Measurements from ENCODE around the gene PARVB.

Gene PARVB

DNA sequence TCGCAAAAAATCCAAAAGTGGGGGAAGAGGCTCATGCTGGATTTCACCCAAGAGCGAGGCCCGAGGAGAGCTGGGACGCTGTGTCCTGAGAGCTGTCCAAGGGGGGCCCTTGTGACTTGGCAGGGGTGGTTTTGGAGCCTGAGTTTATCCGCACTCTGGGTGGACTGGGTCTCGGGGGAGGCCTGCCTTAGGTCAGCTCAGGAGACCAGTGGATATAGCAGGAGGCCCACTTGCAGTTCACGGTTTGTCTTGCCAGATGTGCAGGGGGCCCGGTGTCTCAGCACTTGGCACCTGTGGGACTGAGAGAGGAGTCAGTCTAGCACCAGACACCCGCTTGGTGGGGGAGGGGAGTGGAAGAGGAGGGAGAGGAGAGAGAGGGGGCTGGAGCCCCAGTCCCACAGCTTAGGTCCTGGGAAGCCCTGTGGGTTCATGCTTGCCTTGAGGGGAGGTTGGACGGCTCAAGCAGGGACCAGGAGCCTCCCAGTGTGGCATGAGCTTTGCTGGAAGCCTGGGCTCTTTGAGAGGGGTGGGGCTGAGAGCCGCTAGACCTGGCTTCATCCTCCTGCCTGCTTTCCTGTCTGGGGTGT lies 33.4 kb downstream of the PARVB start:
- no peak for FAIRE-seq

DNA sequence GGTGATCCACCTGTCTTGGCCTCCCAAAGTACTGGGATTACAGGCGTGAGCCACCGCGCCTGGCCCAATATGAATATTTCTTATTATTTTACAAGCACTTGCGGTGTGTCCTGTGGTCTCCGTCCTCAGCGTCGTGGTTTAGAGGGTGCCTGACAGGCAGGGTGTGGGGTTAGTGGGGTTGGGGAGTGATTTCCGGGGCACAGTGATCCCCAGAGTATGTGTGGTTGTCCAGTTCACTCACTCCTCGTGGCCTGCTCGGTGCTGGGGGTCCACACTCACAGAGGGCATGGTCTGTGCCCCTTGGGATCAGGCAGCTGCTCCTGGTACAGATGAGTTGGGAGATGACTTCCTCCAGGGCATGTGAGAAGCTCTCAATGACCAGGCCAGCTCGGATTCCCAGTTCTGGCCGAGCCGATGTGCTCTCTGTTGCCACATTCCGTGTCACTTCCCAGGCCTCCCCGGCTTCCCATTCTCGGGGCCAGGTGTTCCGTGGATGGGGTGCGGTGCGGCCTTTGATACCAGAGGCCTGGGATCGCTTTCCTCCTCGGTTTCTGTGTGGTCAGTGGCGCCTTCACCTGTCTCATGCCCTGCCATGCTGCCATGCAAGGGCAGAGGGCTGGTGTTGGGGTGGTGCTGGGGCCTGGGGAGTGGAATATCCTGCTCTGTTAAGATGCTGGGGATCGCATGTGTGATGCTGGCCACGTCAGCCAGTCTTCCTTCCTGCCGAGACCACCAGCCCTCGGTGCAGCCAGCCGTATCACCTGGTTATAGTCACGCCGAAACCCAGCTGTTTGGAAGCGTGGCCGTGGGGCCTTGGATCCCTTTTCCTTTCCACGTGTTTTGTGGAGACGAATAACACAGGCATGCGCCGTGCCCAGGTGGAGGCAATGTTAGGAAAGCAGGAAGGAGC lies 39.6 kb downstream of the PARVB start:
- FAIRE-seq: no peak

DNA sequence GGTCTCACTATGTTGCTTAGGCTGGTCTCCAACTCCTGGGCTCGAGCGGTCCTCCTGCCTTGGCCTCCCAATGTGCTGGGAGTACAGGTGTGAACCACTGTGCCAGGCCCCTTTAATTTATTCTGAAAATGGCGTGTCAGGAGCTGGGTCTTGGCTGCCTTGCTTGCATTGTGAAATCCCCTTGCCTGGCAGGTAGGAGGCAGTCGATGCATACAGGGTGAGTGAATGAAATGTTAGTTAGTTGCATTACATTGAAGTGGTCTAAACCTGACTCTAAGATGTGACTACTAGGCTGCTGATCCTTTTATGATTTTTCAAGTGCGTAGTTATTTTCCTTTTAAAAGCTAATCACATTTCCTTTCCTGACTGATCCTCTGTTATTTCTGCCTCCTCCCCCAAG lies 42.9 kb downstream of the PARVB start:
- FAIRE-seq: no peak

DNA sequence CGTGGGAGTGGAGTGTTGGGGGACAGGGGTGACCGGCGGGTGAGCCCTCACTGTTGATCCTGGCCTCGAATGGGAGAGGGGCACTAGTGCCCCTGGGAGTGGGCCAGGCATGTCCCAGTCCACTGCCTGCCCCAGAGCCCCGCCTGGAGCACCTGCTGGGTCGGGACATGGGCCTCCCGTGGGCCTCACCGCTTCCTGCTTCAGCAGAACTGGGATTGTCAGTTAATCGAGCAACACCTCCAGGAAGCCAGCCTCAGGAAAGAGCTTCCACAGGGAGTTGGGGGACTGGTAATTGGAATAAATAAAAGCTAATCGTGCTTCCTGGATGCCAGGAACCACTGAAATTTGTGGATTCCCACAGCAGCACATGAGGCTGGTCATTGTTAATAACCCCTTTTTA lies 43.8 kb downstream of the PARVB start:
- no peak for FAIRE-seq

DNA sequence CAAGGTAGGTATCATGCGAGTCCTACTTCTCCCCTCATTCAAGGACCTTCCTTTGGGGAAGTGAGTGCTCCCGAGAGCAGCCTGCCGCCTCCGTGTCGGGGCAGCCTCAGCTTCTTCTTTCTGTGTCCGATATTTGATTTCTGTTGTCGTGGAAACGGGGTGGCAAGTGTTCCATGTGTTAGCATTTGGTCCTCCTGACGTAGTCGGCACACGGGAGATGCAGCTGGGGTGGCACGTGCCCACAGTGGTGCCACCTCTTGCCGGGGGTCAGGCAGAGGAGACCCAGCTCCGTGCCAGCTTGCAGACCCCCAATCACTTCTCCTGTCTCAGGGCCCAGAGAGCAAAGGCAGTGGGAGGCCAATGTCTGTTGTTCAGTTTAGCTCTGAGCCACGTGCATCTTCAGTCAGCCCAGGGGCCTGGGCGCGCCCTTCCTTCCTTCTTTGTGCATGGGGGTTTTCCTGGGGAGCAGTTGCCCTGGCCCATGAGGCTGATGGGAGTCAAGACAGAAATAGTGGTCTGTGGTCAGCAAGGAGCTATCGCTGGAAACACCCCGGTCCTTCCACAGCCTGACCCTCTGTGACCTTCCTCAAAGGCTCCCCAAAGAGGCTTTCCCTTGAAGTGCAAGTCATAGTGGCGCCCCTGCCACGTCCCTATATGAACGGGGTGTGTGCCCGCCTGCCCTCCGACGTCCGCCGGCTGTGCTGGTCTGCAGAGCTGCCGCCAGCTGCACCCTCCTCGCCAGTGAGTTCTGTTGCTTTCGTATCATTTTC lies 44.5 kb downstream of the PARVB start:
- FAIRE-seq: no peak

DNA sequence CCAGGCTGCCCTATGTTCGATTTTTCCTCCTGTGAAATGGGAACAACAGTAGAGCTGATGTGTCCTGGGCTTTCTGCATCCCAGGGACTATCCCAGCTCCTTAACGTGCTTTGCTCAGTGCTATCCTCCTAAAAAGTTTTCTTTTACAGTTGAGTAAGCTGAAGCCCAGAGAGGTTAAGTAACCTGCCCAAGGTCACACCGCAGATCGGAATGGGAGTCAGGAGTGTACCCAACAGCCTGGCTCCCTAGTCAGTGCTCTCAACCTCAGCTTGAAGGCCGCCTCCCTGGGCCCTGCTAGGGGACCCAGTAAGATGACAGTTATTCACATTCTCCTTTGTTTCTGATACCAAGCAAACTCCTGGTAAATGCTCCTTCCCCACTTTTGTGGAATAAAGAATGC lies 45.9 kb downstream of the PARVB start:
- FAIRE-seq: no peak

DNA sequence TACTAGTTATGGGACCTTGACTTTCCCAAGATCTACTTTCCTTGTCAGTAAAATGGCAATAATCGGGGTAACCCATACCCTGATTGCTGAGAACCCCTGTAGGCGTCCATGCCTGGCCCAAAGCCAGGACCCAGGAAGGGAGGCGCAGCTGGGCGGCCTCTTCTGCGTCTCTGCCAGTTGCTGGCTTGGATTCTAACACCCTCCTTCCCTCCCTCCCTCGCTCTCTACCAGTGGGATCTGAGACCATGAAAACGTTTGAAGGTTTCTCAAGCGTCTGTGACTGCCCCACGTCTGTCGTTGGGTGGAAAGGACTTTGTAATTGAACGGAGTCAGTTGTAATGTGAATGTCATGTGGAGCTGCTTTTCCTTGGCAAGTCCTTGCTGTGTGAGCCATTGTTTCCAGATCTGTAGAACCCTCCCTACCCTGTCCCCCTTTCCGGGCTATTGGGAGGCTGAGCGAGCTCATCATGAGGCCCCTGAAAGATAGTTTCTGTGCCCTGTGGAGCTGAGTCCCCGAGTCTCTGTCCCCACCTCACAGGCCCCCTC lies 47.8 kb downstream of the PARVB start:
- FAIRE-seq: no peak

DNA sequence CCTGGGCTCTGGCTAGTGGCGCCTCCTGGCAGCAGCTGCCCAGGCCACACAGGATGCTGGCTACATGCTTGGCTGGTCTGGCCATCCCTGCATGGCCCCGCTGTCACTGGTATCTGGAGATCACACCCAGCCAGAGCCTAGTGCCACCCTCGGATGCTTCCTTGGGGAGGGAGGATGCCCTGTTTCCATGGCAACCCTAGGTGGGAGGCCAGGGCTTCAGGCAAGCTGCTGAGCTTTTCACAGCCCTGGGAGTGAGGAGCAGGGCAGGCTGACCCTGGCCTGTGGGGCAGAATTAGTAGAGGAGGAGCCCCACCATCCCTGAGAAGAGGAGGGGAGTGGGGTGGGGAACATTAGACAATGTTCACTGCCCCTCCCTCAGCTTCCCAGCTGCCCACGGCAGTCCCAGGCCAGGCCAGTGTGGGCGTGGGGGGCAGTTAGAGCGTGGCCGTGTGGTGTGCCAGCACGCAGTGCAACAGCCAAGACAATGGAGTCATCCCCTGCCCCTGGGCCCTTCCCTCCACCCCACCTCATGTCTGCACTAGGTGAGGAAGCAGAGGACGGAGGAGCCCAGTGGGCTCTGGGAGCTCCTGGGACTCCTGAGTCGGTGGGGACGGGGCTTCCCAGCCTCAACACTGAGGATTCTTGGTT lies 50.4 kb downstream of the PARVB start:
- no peak for FAIRE-seq

DNA sequence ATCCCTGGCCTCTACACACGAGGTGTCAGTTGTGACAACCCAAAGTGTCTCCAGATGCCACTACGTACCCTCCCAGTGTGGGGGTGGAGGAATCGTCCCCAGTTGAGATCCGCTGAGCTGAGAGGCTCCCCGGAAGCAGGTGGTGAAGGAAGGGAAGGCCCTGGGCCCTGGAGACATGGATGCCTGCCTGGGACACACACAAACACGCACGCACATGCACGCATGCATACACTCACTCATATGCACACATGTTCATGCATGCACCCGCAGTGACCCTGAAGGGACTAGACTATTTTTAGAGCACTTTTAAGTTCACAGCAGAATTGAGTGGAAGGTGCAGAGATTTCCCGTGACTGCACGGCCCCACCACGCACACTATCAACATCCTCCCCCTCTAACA lies 50.9 kb downstream of the PARVB start:
- FAIRE-seq: no peak

DNA sequence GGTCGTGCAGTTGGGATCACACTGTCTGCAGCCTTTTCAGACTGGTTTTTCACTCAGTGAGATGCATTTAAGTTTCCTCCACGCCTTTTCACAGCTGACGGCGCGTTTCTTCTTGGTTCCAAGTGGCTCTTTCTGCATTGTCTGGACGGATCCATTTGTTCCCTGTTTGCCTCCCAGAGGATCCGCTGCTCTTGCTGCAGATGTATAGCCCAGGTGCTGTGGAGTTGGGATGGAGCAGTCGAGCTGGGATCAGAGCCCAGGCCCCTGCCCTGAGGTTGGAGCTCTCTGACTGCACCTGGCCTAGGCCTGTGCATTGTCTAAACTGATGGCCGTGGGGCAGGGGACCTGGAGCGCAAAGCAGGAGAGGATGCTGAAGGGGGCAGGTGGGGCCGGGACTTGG lies 51.6 kb downstream of the PARVB start:
- no peak for FAIRE-seq

DNA sequence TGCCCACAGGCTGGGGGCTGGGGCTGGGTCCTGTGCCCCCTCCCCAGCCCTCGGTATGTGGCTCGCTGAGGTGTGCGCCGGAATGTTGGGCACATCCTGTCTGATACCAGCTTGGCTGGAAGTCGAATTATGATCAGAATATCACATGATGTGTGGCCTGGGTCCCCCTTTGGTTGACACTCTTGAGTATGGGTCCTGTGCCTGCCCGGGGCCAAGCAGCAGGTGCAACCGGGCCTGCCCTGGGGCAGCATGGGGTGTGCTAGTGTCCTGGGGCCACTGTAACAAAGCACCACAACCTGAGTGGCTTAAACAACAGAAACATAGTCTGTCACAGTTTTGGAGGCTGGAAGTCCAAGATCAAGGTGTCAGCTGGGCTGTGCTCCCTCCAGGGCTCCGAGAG lies 52.7 kb downstream of the PARVB start:
- no peak for FAIRE-seq

DNA sequence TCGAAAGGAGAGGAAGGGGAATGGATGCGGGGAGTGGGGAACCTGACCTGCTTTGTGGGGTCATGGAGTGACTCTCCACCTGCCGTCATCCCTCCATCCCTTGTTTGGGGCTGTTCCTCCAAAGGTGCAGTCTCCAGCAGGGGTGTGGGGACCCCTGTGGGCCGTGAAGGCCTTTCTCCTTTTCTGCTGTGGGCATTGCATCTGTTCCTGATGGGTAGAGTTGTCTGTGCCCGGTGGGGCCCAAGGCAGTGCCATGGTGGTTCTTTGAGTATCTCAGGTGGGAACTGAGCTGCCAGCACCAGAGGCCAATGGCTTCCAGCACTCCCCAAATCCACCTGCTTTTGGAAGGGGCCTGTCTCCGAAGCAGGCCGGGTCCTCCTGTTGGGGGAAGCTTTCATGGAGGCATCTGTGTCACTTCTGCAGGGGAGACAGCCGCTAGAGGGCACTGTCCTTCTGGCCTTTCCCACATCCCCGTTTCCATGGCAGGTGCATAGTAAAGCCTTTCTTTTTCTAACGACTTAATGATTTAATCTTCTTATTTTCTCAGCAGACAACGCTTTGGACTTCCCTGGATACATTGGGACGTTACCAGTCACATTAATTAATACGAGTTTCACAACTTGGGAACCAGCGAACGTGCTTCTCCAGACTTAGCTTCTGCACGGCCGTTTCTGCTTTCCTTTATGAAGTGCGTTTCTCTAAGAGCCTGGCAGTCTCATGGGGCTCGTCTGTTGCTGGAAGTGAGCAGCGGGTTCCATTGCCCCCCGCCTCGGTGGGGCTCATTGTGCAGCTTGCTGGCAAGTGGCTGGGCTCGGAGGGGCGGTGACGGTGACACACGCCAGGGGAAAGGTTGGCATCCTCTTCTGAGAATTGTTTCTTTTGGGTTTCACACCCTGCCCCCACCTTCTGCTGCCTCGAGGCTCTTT lies 57.1 kb downstream of the PARVB start:
- FAIRE-seq: no peak

DNA sequence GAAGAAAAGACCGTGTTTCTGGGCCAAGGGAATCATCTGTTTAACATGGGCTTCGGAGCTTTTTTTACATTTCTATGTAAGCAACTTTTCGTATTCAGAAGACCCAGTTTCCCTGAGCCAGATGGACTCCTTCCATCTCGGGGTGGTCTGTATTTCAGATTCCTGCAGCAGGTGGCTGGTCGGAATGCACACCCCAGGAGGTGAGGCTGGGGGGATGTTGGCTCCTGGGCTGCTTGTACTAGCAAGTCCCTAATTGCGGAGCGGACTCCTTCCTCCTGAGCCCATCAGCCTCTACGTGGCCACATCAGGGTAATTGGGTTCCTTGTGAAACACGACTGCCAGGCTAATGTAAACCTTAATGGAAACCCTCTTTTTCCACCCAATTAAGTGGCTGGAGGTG lies 58.7 kb downstream of the PARVB start:
- FAIRE-seq: no peak

DNA sequence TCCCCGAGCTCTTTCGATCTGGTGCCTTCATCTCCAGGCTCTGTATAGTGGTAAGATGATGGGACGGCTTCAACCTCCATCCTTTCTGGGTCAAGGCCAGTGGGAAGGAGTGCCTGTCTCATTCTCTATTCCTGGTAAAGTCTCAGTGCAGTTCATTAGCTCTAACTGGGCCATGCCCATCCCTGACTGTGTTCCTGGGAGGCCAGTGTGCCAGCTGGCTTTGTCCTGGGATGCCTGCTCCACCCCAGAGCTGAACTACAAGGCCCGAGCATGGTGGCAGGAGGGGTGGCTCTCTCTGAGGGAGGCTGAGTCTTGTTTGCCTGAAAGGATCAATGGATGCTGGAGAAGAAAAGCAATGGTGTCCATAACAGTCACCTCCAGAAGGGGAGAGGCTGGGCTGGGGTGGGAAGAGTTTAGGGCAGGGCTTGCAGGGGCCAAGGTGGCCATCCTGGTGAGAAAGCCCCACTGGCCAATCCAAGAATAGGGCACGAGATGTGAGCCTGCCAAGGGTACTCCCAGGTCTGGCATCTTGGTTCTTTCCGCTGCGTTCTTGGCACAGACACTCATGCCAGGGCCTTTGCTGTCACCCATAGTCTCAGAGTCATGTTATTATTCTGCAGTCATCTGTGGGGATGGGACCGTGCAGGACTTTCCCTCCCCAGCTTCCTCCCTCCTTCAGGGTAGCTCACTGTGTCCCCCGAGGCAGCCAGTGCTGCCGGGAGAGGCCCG lies 60.1 kb downstream of the PARVB start:
- no peak for FAIRE-seq

DNA sequence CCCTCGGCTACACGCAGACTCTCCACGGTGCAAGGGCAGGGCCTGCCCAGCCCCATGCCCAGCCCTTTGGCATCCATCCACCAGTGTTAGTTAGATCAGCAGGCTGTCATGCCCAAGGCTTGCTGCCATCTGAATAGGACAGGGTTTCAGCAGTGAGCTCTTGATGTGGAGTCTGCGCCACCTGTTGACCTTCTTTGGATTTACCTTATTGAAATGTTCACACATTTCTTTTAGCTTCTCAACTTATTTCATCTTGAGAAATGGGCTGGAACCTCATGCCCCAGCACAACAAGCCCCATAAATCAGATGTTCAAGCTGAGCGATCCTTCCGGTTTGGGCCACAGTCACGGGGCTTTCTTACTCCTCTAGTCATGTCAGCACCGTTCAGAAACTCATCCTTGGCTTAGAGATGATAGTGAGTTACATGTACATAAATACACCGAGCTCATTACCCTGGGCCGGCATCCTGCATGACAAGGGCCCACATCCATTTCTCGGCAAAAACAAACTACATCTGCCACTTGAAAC lies 61.7 kb downstream of the PARVB start:
- no peak for FAIRE-seq

DNA sequence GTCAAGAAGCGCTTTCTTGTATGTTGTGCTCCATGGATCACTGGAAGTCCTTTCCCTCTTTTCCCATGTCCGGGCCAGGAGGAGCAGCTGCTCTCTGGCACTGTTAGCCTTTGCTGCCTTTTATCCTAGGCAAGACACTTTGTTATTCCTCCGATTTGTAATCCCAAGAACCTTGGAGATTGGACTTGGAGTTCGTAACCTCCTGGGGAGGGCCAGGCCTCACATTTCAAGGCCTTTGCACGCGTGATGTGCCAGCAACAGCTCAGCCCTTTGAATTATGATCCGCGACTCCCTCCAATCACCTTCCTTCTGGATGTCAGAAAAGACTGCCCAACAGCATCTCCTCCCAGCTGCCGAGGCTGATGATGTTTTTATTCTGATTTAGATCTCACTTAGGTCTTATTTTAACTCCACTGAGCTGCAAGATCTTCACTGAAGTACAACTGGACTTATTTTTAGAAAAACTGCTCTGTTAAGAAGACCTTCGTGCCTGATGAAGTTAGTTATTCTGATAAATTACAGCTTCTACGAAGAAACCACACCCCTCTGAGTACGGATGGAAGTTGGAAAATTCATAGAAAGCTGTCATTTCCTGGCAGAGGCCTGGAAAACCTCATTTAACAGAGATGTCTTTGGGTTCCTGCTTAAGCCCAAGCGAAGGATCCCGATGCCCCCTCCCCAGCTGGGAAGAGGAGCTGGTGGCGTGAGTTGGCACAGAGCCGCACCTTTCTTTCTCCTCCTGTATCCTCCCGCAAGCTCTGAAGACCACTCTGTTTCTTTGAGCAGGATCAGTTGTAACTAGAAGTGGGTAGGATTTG lies 62.4 kb downstream of the PARVB start:
- FAIRE-seq: no peak

DNA sequence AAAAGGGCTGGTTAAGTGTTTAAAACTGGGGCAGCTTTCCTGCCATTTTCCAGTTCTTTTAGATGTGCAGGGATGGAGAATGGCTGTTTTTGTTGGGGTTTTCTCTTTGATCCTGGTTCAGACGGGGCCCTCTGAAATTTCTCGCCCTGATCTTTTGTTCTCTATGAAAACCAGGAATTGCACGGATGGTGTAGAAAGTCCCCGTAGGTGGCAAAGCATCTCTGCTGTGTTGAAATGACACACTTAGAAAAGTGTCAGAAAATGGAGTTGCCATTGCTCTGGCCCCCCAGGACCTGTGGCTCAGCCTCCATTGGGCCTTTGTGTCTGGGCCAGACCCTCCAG lies 63.0 kb downstream of the PARVB start:
- no peak for FAIRE-seq

DNA sequence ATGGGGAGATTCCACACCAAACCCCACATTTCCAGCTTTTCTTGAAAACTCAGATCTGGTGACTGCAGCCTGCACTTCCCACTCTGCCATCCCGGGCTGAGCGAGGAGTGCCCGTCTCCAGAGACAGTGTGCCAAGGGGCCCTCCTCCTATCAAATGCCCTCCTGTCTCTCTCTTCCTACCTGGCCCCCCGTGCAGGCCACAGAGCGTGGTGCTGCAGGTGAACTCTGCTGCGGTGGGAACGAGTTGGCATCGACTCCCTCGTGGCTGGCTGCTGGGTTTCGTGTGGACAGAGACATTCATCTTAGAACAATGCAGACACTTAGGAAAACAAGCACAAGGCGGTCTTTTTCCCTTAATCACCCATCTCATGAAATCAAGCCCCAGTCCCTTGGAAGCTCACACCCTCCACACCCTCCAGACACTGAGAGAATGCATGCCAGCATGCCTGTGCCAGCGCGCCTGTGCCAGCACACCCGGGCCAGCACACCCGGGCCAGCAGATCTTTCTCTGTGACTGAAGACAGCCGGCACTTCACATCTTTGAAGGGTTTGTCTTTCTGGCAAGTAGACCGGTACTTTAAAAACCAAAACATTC lies 65.0 kb downstream of the PARVB start:
- no peak for FAIRE-seq

DNA sequence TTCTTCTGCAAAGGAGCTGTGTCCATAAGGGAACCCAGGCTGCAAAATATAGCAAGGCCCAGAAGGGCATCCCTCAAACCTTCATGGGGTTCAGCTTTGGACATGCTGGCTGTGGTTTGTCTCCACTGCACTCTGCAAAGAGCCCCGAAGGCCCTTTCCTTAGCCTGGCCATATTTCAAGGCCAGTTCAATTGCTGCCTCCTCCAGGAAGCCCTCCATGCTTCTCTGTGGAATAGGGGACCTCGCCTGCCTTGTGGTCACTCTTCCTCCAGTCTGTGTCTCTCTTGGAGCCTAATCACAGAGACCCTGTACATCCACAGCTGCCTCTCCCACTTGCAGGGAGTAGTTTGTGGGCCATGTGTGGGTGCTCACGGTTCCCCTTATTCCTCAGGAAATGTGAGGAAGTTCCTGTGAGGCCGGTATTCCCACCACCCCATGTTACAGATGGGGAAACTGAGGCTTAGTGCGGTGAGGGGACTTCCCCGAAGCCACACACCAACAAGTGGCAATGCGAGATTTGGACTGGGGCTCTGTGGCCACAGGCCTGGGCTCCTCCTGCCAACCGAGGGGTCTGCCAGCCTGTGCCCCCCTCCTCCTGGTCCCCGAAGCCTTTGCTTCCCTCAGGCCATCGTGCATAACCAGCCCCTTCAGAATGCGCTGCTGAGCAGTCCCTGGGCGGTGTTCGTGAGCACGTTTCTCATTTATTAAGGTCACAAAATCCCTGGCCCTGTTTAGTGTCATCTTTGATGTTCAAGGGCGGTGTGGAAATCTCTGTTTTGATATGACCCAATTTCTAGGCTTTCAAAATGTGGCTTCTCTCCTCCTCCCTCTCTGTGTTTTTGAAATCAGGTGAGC lies 65.8 kb downstream of the PARVB start:
- FAIRE-seq: no peak
